Anterior cingulate cortex (tissue), 58 donors: ENCODE data around the gene ZNF77.
"Not testable (repeated sequence)": the region's sequence is repeated elsewhere in the genome, so short reads cannot be mapped to it uniquely, and the experiment has no call there.

ENCODE experiments used
- DNase-seq, 58 donors: peaks; one replicate each; lab custom pipeline; 2025; lab: John Stamatoyannopoulos, UW

Gene ZNF77

GRCh38 chr19:2944775-2945574 is at the start of gene ZNF77:
Gene ZNF77 (minus strand): TSS chr19:2944971. CDS start chr19:2944840, 131 bp downstream.
- peak; percentile 86 to 99 (median 97) for DNase-seq

- no peak for DNase-seq
Observed at GRCh38 chr19:2993579-2993978, 48.8 kb upstream of the ZNF77 start.

GRCh38 chr19:2992958-2993357 is 48.2 kb upstream of the ZNF77 start:
- no peak for DNase-seq

GRCh38 chr19:2992333-2992732 is 47.6 kb upstream of the ZNF77 start:
- DNase-seq = not testable (repeated sequence)

GRCh38 chr19:2989236-2989946 is 44.6 kb upstream of the ZNF77 start:
- DNase-seq = no peak

GRCh38 chr19:2988568-2988967 is 43.8 kb upstream of the ZNF77 start:
- no peak for DNase-seq

- no peak for DNase-seq
Observed at GRCh38 chr19:2987797-2988196, 43.0 kb upstream of the ZNF77 start.

- DNase-seq = peak in 1 of 58 donors; percentile 28
Observed at GRCh38 chr19:2986951-2987524, 42.3 kb upstream of the ZNF77 start.

- no peak for DNase-seq
Observed at GRCh38 chr19:2984215-2984528, 39.4 kb upstream of the ZNF77 start.

- peak in 51 of 58 donors; percentile 4 to 75 (median 29) for DNase-seq
Observed at GRCh38 chr19:2983351-2984214, 38.8 kb upstream of the ZNF77 start.

- peak in 56 of 58 donors; percentile 8 to 75 (median 52) for DNase-seq
Observed at GRCh38 chr19:2982983-2983350, 38.2 kb upstream of the ZNF77 start.

- DNase-seq = no peak
Observed at GRCh38 chr19:2982561-2982960, 37.8 kb upstream of the ZNF77 start.

GRCh38 chr19:2981898-2982297 is 37.1 kb upstream of the ZNF77 start:
- DNase-seq = no peak

- no peak for DNase-seq
Observed at GRCh38 chr19:2978772-2979171, 34.0 kb upstream of the ZNF77 start.

- no peak for DNase-seq
Observed at GRCh38 chr19:2978166-2978767, 33.5 kb upstream of the ZNF77 start.

- no peak for DNase-seq
Observed at GRCh38 chr19:2977746-2978138, 33.0 kb upstream of the ZNF77 start.

- DNase-seq = peak; percentile 53 to 95 (median 88)
Observed at GRCh38 chr19:2977001-2977745, 32.4 kb upstream of the ZNF77 start, which contains the start of gene TLE6. Gene TLE6 (plus strand): TSS chr19:2977564. CDS start chr19:2978234, 670 bp downstream.

- DNase-seq = peak in 1 of 58 donors; percentile 24
Observed at GRCh38 chr19:2976609-2977000, 31.8 kb upstream of the ZNF77 start.

- peak in 1 of 58 donors; percentile 11 for DNase-seq
Observed at GRCh38 chr19:2974342-2975041, 29.7 kb upstream of the ZNF77 start.
